SH-SY5Y (cell line): ENCODE results near the gene JAZF1.

Experiments used
- GATA2 ChIP-seq: IDR thresholded peaks from 2 replicates; pipeline ENCODE4 v1.6.1; 2011; ENCODE audit warnings: mild to moderate bottlenecking, low read depth, low read length
- GATA3 ChIP-seq: IDR thresholded peaks from 2 replicates; pipeline ENCODE4 v1.6.1; 2011; ENCODE audit warnings: low read depth, mild to moderate bottlenecking, low read length, moderate library complexity

JAZF1 gene

DNA sequence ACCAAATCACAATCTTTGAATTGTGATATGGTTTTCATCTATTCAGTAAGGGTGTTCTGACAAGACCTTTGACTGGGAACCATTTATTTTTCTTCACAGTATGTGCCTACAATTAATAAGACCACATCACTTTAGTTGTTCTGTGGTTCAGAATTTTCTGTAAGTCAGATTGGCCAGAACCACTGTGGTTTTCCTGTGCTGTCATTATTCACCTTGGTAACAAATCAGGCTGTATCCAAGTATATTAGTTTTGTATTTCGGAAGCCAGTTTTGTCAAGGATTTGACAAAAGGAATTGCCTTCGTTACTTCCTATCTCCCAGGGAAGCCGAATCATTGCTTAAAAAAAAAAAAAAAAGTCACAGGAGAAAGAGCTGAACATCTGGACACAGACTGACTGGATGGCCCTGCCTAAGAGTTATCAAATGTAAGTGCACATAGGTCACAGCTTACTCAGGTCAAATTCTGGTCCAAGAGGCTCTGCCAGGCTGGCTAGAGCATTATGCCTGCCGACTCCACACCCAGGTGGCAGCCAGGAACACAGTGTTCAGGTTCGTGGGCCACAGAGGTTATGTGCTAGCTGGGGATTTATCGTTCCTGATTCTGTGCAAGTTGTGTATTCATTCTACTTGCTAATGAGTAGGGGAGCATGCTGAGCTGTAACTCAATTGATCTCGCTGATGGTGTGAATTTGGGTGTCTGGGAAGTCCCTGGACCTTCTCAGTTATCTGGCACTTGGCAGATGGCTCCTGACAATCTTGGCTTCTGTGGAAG, 175.3 kb downstream of the JAZF1 start:
- TF ChIP-seq GATA3 = no peak
- no peak for TF ChIP-seq GATA2

- no peak for TF ChIP-seq GATA2
- no peak for TF ChIP-seq GATA3
These were observed 177.2 kb downstream of the JAZF1 start for GRCh38 chr7:28003408-28003807.

DNA sequence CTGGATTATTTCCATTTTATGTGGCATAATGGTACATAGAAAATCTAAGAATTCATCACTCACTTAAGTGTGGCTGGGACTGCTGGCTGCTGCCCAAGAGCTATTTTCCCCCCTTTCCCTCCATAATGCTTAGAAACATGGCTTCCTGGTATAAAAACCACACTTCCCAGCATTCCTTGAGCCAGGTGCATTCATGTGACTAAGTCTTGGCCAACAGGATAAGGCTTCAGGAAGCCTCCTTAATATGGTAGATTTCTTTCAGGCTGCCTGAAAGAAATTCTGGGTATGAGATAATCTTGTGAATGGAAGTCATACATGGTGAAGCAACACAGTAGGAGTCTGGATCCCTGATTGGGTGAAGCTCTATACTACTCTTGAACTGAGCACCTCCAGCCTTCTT, 178.0 kb downstream of the JAZF1 start:
- TF ChIP-seq GATA3 = no peak
- no peak for TF ChIP-seq GATA2

GRCh38 chr7:28001896-28002295, 178.7 kb downstream of the JAZF1 start:
- no peak for TF ChIP-seq GATA3
- TF ChIP-seq GATA2 = no peak

DNA sequence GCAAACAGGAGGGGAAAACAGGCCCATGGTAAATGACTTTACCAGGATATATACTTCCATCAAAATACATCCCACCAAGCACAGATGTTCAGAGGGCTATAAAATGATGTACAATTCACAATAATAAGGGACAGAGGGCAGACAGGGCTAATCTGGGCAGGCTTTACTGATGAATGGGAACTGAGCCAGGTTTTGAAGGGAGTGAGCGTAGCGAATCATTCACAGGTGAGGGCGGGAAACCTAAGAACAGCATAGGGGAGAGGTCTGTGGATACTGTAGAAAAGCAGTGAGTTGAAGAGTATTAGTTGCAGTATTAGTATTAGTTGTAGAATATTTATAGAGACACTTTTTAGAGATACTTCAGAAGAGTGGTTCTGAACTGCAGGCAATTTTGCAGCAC, 180.8 kb downstream of the JAZF1 start:
- TF ChIP-seq GATA2 (no peak), GATA3 (no peak)

GRCh38 chr7:27998382-27998781, 182.2 kb downstream of the JAZF1 start:
- TF ChIP-seq GATA3 (no peak), GATA2 (no peak)

DNA sequence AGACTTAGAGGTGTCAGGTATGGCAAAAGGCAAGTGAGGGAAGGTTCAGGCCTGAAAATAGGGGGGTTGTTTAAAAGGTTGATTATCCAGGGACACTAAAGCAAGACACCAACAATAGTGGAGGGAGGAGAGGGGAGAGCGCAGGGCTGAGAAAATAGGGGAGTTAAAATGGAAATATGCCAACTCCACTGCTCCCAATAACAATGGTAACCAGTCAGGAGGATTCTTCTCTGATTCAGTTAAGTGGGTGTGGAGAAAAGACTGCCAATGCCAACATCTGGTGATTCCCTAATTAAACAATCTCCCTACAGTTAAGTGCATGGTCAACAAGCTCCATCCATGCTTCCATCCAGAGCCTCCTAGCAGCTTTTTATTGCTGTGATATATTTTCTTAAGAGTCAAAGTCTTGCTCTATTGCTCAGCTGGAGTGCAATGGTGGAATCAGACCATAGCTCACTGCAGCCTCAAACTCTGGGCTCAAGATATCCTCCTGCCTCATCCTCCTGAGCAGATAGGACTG, 183.3 kb downstream of the JAZF1 start:
- no peak for TF ChIP-seq GATA3

GRCh38 chr7:27996141-27996540, 184.5 kb downstream of the JAZF1 start:
- TF ChIP-seq GATA2 (no peak), GATA3 (no peak)

DNA sequence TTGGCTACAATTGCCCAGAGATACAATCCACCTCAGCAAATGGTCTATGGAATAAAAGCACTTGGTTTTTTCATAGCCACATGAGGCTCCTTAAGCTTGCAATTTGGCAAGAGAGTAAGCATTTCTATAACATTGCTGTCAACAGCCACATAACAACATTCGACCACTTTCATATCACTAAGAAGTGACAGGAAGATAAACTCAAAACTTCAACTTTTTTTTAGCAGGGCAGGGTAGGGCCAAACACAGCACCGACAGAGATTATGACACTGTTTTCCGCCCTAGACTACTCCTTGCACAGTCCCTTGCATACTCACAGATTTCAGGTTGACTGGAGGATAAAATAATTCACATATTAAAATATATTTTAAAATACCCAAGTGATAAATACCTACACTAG, 185.4 kb downstream of the JAZF1 start:
- TF ChIP-seq GATA2 (no peak), GATA3 (no peak)

- TF ChIP-seq GATA2 = no peak
- TF ChIP-seq GATA3 = no peak
These were observed 186.0 kb downstream of the JAZF1 start for GRCh38 chr7:27994639-27995038.

- no peak for TF ChIP-seq GATA3
These were observed 187.7 kb downstream of the JAZF1 start for GRCh38 chr7:27992755-27993493.

DNA sequence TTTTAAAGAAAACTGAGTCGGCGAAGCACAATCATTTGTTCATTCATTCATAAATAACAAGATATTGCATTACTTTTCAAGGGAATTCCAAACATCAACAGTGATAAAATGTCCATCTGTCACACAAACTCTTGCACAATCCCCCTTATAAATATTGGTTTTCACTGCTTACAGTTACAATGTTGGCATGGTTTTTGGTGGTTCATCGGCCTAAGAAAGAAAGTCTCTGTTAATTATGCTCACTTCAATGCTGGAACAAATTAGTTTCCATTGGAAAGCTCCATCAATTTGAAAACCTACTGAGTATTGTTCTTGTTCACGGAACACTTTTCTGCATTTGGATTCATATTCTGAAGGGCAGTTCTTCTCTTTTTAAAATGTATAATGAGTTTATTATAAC, 188.5 kb downstream of the JAZF1 start:
- TF ChIP-seq GATA2 (no peak), GATA3 (no peak)

DNA sequence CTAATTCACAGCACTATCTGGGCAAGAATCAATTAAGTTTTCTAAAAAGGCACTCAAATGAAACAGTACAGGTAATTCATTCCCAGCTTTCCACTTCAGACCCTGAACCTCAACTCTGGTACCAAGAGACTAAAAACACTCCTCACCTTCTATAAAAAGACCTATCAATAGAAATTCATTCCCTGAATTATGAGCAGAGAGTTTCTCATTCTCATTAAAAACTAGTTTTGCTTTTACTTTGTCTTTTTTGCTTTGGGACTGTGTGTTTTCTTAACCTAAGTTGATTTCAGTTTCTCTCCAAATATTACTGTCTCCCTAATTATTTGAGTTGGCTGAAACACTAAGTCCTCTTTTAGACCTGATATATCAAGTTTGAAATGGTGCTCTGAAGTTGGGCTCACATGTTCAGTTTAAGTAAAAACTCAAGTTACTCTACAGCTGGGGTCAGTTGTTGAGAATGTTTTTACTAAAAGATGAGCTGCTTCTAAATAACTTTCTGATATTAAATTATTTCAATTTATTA, 189.5 kb downstream of the JAZF1 start:
- no peak for TF ChIP-seq GATA2
- TF ChIP-seq GATA3 = no peak

- TF ChIP-seq GATA2 (no peak), GATA3 (no peak)
These were observed 204.1 kb downstream of the JAZF1 start for GRCh38 chr7:27976531-27976930.

DNA sequence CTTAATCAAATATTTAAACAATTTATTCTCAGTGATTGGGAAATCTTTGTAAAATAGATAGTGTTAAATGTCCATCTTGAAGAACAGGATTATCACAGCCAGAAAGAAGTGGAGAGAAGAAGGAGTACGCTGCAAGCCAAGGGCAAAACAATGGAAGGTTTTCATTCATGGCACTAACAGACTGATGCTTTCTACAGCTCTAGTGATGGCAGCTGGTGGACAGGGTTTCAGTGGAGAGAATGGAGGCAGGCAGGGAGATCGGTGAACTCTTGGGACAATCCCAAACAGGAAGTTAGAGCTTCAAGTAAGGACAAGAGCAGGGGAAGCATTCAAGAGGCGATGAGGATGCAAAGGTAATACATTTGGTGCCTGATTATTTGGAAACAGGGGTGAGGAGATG, 207.0 kb downstream of the JAZF1 start:
- no peak for TF ChIP-seq GATA3
- no peak for TF ChIP-seq GATA2
